Caco-2 (cell line): ENCODE results near the gene AANAT. TPM values are rescaled to one million over a fixed set of nuclear protein-coding genes. Genes with fewer than 3 reads are reported as not detected.
A peak's percentile ranks its signal among the peaks of the same experiment; 100 is the strongest.
"Not testable (repeated sequence)": the region's sequence is repeated elsewhere in the genome, so short reads cannot be mapped to it uniquely, and the experiment has no call there.

Source experiments
- BruUV-seq: library from RNA; stranded (reverse); fragments of 400-500 nt; replicated peaks from 2 replicates; lab custom pipeline; 2021; lab: Mats Ljungman, UMichigan
- CTCF ChIA-PET: fragments of 300-600 bp; sonication (Branson Sonifier 250); formaldehyde crosslinking; loops from one replicate; lab custom pipeline; 2022; ENCODE audit warnings: antibody characterized with exemption; lab: Charles Lee
- POLR2A ChIA-PET: fragments of 300-600 bp; sonication (Branson Sonifier 250); formaldehyde crosslinking; loops from one replicate; lab custom pipeline; 2022; ENCODE audit warnings: antibody characterized with exemption; lab: Charles Lee
- DNase-seq, 2 experiments: peaks; one replicate each; pipeline versions ENCODE4 v3.0.0 to v3.0.0-alpha.2; 2020 to 2022
- H3K27me3 ChIP-seq: replicated peaks from 2 replicates; pipeline ENCODE4 v1.6.0; 2011; ENCODE audit warnings: low read length; ENCODE audit not compliant: control insufficient read depth, insufficient read depth
- H3K36me3 ChIP-seq: 2 replicates; pipeline ENCODE4 v1.5.1; 2011; ENCODE audit warnings: low read length; ENCODE audit not compliant: control insufficient read depth, insufficient read depth
- H3K4me1 ChIP-seq: fragments of 250-450 bp; sonication (Bioruptor Pico); 2 replicates; pipeline ENCODE4 v1.5.1; 2020; ENCODE audit warnings: mild to moderate bottlenecking
- H3K4me3 ChIP-seq: 2 replicates; pipeline ENCODE4 v1.5.1; 2011; ENCODE audit warnings: low read depth, mild to moderate bottlenecking, control low read depth, low read length
- H3K9me3 ChIP-seq: fragments of 250-450 bp; sonication (Bioruptor Pico); 2 replicates; pipeline ENCODE4 v1.5.1; 2020; ENCODE audit warnings: mild to moderate bottlenecking, moderate library complexity
- H3K27ac Mint-ChIP-seq: one replicate; pipeline ENCODE4 v1.8.0; 2022; ENCODE audit warnings: mixed read lengths; ENCODE audit not compliant: unreplicated experiment
- H3K27me3 Mint-ChIP-seq: one replicate; pipeline ENCODE4 v1.8.0; 2022; ENCODE audit warnings: mixed read lengths; ENCODE audit not compliant: insufficient read depth, unreplicated experiment
- H3K36me3 Mint-ChIP-seq: one replicate; pipeline ENCODE4 v1.8.0; 2022; ENCODE audit warnings: mild to moderate bottlenecking, mixed read lengths; ENCODE audit not compliant: insufficient read depth, unreplicated experiment
- H3K4me1 Mint-ChIP-seq: one replicate; pipeline ENCODE4 v1.8.0; 2022; ENCODE audit warnings: low read depth, mixed read lengths; ENCODE audit not compliant: unreplicated experiment
- H3K4me3 Mint-ChIP-seq: one replicate; pipeline ENCODE4 v1.8.0; 2022; ENCODE audit warnings: mild to moderate bottlenecking, moderate library complexity, mixed read lengths; ENCODE audit not compliant: unreplicated experiment
- H3K9me3 Mint-ChIP-seq: one replicate; pipeline ENCODE4 v1.8.0; 2022; ENCODE audit warnings: mixed read lengths; ENCODE audit not compliant: unreplicated experiment
- CTCF ChIP-seq, 2 experiments: fragments of 200-600 bp in 1 of 2; IDR thresholded peaks; 1 replicate in 1 of 2; 2 replicates in 1 of 2; pipeline versions ENCODE4 v1.5.1 to v1.8.0; 2011 to 2022; ENCODE audit warnings: antibody characterized with exemption in 1 of 2, control low read depth in 1 of 2, inconsistent platforms in 1 of 2, low read depth in 1 of 2, low read length in 1 of 2, mild to moderate bottlenecking in 1 of 2, moderate library complexity in 1 of 2; ENCODE audit not compliant: insufficient read depth in 1 of 2, severe bottlenecking in 1 of 2, unreplicated experiment in 1 of 2
- intact Hi-C: fragments of 100-400 bp; cut with micrococcal nuclease; formaldehyde crosslinking; loops from one replicate; pipeline ENCODE4 v1.10.0; 2022; ENCODE audit not compliant: unreplicated experiment
- total RNA-seq: library from RNA; stranded (reverse); gene quantifications from 2 replicates; pipeline ENCODE4 v1.2.3, GENCODE V29; 2022

Gene AANAT
- total RNA-seq, 1 experiment from 2014 or later, result not detected

GRCh38 chr17:76506408-76507345 lies 39.3 kb downstream of the AANAT start:
- intact Hi-C loops, result loop anchor here (1.0 to 5.0 kb wide), 4 partner anchors 40 to 98 kb away; no protein-coding TSS in a partner anchor
- POLR2A ChIA-PET, result interaction anchor here (0.5 kb wide), 1 partner anchor 454 kb away, joined by 3 read pairs; no protein-coding TSS in a partner anchor

DNA sequence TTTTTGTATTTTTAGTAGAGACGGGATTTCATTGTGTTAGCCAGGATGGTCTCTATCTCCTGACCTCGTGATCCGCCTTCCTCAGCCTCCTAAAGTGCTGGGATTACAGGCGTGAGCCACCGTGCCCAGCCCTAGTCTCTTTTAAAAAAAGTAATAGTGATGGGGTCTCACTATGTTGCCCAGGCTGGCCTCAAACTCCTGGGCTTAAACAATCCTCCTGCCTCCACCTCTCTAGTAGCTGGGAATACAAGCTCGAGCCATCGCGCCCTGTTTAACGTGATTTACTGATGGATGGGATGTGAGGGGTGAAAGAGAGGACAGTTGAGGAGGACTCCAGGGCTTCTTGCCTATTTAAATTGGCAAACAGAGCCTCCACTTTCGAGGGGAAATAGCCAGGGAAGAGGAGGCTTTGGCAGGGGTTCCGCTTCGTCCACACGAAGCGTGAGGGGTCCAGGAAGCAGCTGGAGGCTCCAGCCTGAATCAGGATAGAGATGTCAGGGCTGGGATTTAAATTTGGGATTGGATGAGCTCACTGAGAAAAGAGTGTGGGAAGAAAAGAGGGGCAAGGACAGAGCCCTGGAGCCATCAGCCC lies 41.2 kb downstream of the AANAT start:
- H3K36me3 Mint-ChIP-seq, H3K27ac Mint-ChIP-seq, H3K27me3 Mint-ChIP-seq, DNase-seq, H3K36me3 ChIP-seq, H3K4me1 Mint-ChIP-seq, H3K4me3 Mint-ChIP-seq, POLR2A ChIA-PET, H3K9me3 ChIP-seq, BruUV-seq, H3K4me1 ChIP-seq, H3K9me3 Mint-ChIP-seq, H3K4me3 ChIP-seq, H3K27me3 ChIP-seq: not testable (repeated sequence)
- CTCF ChIA-PET, result interaction anchor here (0.7 to 1.8 kb wide), 5 partner anchors 16 to 123 kb away, joined by 3 to 11 read pairs (median 5); partner anchors contain the start of gene AANAT
- intact Hi-C loops, result loop anchor here (5.0 kb wide), 1 partner anchor 39 kb away; no protein-coding TSS in a partner anchor

More at GRCh38 chr17:76506408-76507345, 39.3 kb downstream of the AANAT start:
- Mint-ChIP-seq H3K9me3 (no peaks in the 10 kb centered on the region), H3K36me3 (no peaks in the 10 kb centered on the region), H3K4me3 (no peak overlapping the region), H3K27ac (no peak overlapping the region), H3K4me1 (peaks cover 3% of the 10 kb centered on the region), H3K27me3 (peaks cover 5% of the 10 kb centered on the region)
- Histone ChIP-seq H3K9me3 (no peaks in the 10 kb centered on the region), H3K4me1 (peaks cover 17% of the 10 kb centered on the region), H3K4me3 (no peak overlapping the region), H3K36me3 (no peaks in the 10 kb centered on the region), H3K27me3 (no peaks in the 10 kb centered on the region)
- BruUV-seq, result no TSS peak
- CTCF ChIA-PET, result interaction anchor here (0.8 to 1.8 kb wide), 4 partner anchors 31 to 118 kb away, joined by 3 to 11 read pairs (median 4); partner anchors contain the start of gene AANAT
- peak; percentile 95 to 98 for TF ChIP-seq CTCF (IDR thresholded peaks at IDR 0.05; ENCODE audit: insufficient read depth in 1 of 2, low read depth in 1 of 2, low read length in 1 of 2, severe bottlenecking in 1 of 2, unreplicated experiment in 1 of 2)
- peak; percentile 83 to 93 for DNase-seq

- DNase-seq, result no peak
- H3K36me3 Mint-ChIP-seq, result no peaks in the 10 kb centered on the region
- intact Hi-C loops, result no loop called here
- Histone ChIP-seq H3K36me3 (no peaks in the 10 kb centered on the region), H3K4me1 (peaks cover 10% of the 10 kb centered on the region; the same call in 1 of the 2 replicates), H3K9me3 (no peaks in the 10 kb centered on the region), H3K27me3 (no peaks in the 10 kb centered on the region), H3K4me3 (no peak overlapping the region)
- no TSS peak for BruUV-seq
- CTCF ChIA-PET, result interaction anchor here (0.7 to 1.1 kb wide), 2 partner anchors 52 to 79 kb away, joined by 4 to 6 read pairs; no protein-coding TSS in a partner anchor
- TF ChIP-seq CTCF (IDR thresholded peaks at IDR 0.05; ENCODE audit: insufficient read depth in 1 of 2, low read depth in 1 of 2, low read length in 1 of 2, severe bottlenecking in 1 of 2, unreplicated experiment in 1 of 2), result no peak
- H3K27ac Mint-ChIP-seq, result no peak overlapping the region
- H3K9me3 Mint-ChIP-seq, result no peaks in the 10 kb centered on the region
- POLR2A ChIA-PET, result no interaction called here
- peaks cover 5% of the 10 kb centered on the region for H3K27me3 Mint-ChIP-seq
- H3K4me1 Mint-ChIP-seq, result no peaks in the 10 kb centered on the region
- H3K4me3 Mint-ChIP-seq, result no peak overlapping the region
Observed at GRCh38 chr17:76510831-76511244, 43.4 kb downstream of the AANAT start.
